Measurements from ENCODE around the gene ARMC7.

Gene ARMC7

GRCh38 chr17:75091855-75092327, 17.9 kb upstream of the ARMC7 start:
- H3K4me3 ChIP-seq (ENCODE audit: control insufficient read depth, low read depth, low read length) = no peak overlapping the region
- no peak for DNase-seq (ENCODE audit: low read depth)
- no peak for TF ChIP-seq CTCF (IDR thresholded peaks at IDR 0.05; ENCODE audit: control insufficient read depth, insufficient read depth, low read depth, low read length, missing control alignments)

- no peak for TF ChIP-seq CTCF (IDR thresholded peaks at IDR 0.05; ENCODE audit: control insufficient read depth, insufficient read depth, low read depth, low read length, missing control alignments)
- DNase-seq (ENCODE audit: low read depth) = no peak
- no peak overlapping the region for H3K4me3 ChIP-seq (ENCODE audit: control insufficient read depth, low read depth, low read length)
Measured at GRCh38 chr17:75093548-75094158, 16.1 kb upstream of the ARMC7 start.

GRCh38 chr17:75094871-75095399, 14.8 kb upstream of the ARMC7 start:
- no peak for DNase-seq (ENCODE audit: low read depth)
- TF ChIP-seq CTCF (IDR thresholded peaks at IDR 0.05; ENCODE audit: control insufficient read depth, insufficient read depth, low read depth, low read length, missing control alignments) = no peak
- H3K4me3 ChIP-seq (ENCODE audit: control insufficient read depth, low read depth, low read length) = no peak overlapping the region

- TF ChIP-seq CTCF (IDR thresholded peaks at IDR 0.05; ENCODE audit: control insufficient read depth, insufficient read depth, low read depth, low read length, missing control alignments) = no peak
- DNase-seq (ENCODE audit: low read depth) = no peak
- no peak overlapping the region for H3K4me3 ChIP-seq (ENCODE audit: control insufficient read depth, low read depth, low read length)
Measured at GRCh38 chr17:75096082-75096625, 13.6 kb upstream of the ARMC7 start.

GRCh38 chr17:75097865-75098264, 11.9 kb upstream of the ARMC7 start:
- no peak overlapping the region for H3K4me3 ChIP-seq (ENCODE audit: control insufficient read depth, low read depth, low read length)
- no peak for TF ChIP-seq CTCF (IDR thresholded peaks at IDR 0.05; ENCODE audit: control insufficient read depth, insufficient read depth, low read depth, low read length, missing control alignments)
- DNase-seq (ENCODE audit: low read depth) = no peak

GRCh38 chr17:75098861-75099260, 10.9 kb upstream of the ARMC7 start:
- no peak for DNase-seq (ENCODE audit: low read depth)
- TF ChIP-seq CTCF (IDR thresholded peaks at IDR 0.05; ENCODE audit: control insufficient read depth, insufficient read depth, low read depth, low read length, missing control alignments) = no peak
- no peak overlapping the region for H3K4me3 ChIP-seq (ENCODE audit: control insufficient read depth, low read depth, low read length)

Data from AG09309 (cell line).